ENCODE results near the gene TTC21A. TPM values are rescaled to one million over a fixed set of nuclear protein-coding genes. Genes with fewer than 3 reads are reported as not detected.

The TTC21A gene
- total RNA-seq, 1 experiment from 2014 or later, result 1.7 TPM

DNA sequence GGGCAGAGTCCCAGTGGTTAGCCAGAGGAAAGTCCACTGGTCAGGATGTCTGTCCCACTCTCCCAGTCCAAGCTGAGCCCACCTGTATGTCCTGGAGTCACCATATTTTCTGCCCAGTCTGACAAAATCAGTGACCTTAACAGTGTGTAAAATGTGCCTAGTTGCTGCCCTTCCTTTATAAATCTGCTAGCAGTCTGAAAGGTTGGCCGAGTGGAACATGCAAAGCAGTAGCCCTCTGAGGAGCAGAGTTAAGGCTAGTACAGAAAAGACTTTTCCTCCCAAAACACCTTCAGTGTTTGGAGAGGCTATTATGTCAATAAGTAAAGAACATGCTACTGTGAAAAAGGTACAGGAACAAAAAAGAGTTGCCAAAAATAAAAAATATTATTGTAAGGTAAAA is 15.3 kb downstream of the TTC21A start:
- H3K4me2 ChIP-seq (ENCODE audit: insufficient read depth, insufficient read length, low read length), result no peak overlapping the region
- H3K4me1 ChIP-seq (ENCODE audit: insufficient read depth, low read length), result no peaks in the 10 kb centered on the region; the same call in 1 of the 2 replicates
- DNase-seq, result no peak
- H3K4ac ChIP-seq (ENCODE audit: low read depth, low read length), result no peak overlapping the region
- no peak overlapping the region for H3K18ac ChIP-seq (ENCODE audit: insufficient read length, low read depth, low read length)
- H3K36me3 Mint-ChIP-seq (ENCODE audit: insufficient read depth in 1 of 3, low read depth in 3 of 3), result no peaks in the 10 kb centered on the region
- peak overlapping the region; percentile 27; the same call in 1 of the 2 replicates for H3K14ac ChIP-seq (ENCODE audit: insufficient read depth, low read length)
- no peaks in the 10 kb centered on the region for H3K79me1 ChIP-seq (ENCODE audit: insufficient read depth, low read depth, low read length, poor library complexity, severe bottlenecking)
- no CpG with 5 or more reads among the region's 1 CpG for WGBS (ENCODE audit: extremely low coverage, insufficient read length, low lambda C conversion rate)
- no peak overlapping the region for H4K91ac ChIP-seq (ENCODE audit: insufficient read length, low read depth, low read length)
- H3K4me3 Mint-ChIP-seq, result no peak overlapping the region
- H3K23ac ChIP-seq (ENCODE audit: insufficient read length, low read depth, low read length), result no peak overlapping the region
- no peaks in the 10 kb centered on the region for H3K79me2 ChIP-seq (ENCODE audit: insufficient read depth, low read length)
- no peak overlapping the region for H2BK20ac ChIP-seq (ENCODE audit: low read depth, low read length, poor library complexity, severe bottlenecking)
- no peaks in the 10 kb centered on the region for H3K9me3 ChIP-seq (ENCODE audit: control insufficient read depth, low read depth, low read length)
- H3K9ac ChIP-seq (ENCODE audit: extremely low read depth, insufficient read length, low read length), result no peak overlapping the region
- H4K8ac ChIP-seq (replicated peaks; ENCODE audit: insufficient read length, low read depth, low read length), result no peak overlapping the region
- TF ChIP-seq, protein P1, sequence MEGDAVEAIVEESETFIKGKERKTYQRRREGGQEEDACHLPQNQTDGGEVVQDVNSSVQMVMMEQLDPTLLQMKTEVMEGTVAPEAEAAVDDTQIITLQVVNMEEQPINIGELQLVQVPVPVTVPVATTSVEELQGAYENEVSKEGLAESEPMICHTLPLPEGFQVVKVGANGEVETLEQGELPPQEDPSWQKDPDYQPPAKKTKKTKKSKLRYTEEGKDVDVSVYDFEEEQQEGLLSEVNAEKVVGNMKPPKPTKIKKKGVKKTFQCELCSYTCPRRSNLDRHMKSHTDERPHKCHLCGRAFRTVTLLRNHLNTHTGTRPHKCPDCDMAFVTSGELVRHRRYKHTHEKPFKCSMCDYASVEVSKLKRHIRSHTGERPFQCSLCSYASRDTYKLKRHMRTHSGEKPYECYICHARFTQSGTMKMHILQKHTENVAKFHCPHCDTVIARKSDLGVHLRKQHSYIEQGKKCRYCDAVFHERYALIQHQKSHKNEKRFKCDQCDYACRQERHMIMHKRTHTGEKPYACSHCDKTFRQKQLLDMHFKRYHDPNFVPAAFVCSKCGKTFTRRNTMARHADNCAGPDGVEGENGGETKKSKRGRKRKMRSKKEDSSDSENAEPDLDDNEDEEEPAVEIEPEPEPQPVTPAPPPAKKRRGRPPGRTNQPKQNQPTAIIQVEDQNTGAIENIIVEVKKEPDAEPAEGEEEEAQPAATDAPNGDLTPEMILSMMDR (conservative IDR thresholded peaks at IDR 0.05), result no peak
- H2BK12ac ChIP-seq (ENCODE audit: insufficient read length, low read depth, low read length), result no peak overlapping the region
- no peak overlapping the region for H2BK5ac ChIP-seq (ENCODE audit: insufficient read length, low read length)
- H4K5ac ChIP-seq (ENCODE audit: insufficient read length, low read depth, low read length), result no peak overlapping the region
- H3K27ac ChIP-seq (ENCODE audit: insufficient read length, low read depth, low read length), result no peak overlapping the region
- no peak overlapping the region for H2AK5ac ChIP-seq (ENCODE audit: insufficient read length, low read length)
- H2AFZ ChIP-seq (ENCODE audit: low read length), result no peak overlapping the region
- no peaks in the 10 kb centered on the region for H3K9me3 Mint-ChIP-seq
- H3K27ac Mint-ChIP-seq, result no peak overlapping the region; a peak in 1 of 7 replicates
- H2BK15ac ChIP-seq (ENCODE audit: low read depth, low read length), result no peak overlapping the region
- peaks cover 10% of the 10 kb centered on the region in 2 experiments for H3K4me1 Mint-ChIP-seq
- H3T11ph ChIP-seq (ENCODE audit: low read length), result no peak overlapping the region
- H2BK120ac ChIP-seq (ENCODE audit: low read depth, low read length, poor library complexity, severe bottlenecking), result no peak overlapping the region
- H3K56ac ChIP-seq (ENCODE audit: insufficient read length, low read depth, low read length), result no peak overlapping the region
- H3K23me2 ChIP-seq (ENCODE audit: insufficient read length, low read depth, low read length, poor library complexity, severe bottlenecking), result no peaks in the 10 kb centered on the region
- H4K20me1 ChIP-seq (ENCODE audit: control insufficient read depth, insufficient read depth, insufficient read length), result peaks cover 4% of the 10 kb centered on the region
- H3K27me3 Mint-ChIP-seq (ENCODE audit: low read depth), result peaks cover 1% of the 10 kb centered on the region; the same call in 1 of the 2 replicates
- no peaks in the 10 kb centered on the region for H3K27me3 ChIP-seq (ENCODE audit: insufficient read depth, low read length)
